ENCODE data around the gene PCDHGA10.
"Not testable (repeated sequence)": the region's sequence is repeated elsewhere in the genome, so short reads cannot be mapped to it uniquely, and the experiment has no call there.

PCDHGA10 gene

DNA sequence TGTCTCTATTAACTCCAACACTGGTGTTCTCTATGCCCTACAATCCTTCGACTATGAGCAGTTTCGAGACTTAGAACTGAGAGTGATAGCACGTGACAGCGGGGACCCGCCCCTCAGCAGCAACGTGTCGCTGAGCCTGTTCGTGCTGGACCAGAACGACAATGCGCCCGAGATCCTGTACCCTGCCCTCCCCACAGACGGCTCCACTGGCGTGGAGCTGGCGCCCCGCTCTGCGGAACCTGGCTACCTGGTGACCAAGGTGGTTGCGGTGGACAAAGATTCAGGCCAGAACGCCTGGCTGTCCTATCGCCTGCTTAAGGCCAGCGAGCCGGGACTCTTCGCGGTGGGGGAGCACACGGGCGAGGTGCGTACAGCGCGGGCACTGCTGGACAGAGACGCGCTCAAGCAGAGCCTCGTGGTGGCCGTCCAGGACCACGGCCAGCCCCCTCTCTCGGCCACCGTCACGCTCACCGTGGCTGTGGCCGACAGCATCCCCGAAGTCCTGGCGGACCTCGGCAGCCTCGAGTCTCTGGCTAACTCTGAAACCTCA is 10.0 kb downstream of the PCDHGA10 start:
- no peak for DNase-seq

- DNase-seq, result no peak
Observed at GRCh38 chr5:141427783-141428426, 15.1 kb downstream of the PCDHGA10 start.

DNA sequence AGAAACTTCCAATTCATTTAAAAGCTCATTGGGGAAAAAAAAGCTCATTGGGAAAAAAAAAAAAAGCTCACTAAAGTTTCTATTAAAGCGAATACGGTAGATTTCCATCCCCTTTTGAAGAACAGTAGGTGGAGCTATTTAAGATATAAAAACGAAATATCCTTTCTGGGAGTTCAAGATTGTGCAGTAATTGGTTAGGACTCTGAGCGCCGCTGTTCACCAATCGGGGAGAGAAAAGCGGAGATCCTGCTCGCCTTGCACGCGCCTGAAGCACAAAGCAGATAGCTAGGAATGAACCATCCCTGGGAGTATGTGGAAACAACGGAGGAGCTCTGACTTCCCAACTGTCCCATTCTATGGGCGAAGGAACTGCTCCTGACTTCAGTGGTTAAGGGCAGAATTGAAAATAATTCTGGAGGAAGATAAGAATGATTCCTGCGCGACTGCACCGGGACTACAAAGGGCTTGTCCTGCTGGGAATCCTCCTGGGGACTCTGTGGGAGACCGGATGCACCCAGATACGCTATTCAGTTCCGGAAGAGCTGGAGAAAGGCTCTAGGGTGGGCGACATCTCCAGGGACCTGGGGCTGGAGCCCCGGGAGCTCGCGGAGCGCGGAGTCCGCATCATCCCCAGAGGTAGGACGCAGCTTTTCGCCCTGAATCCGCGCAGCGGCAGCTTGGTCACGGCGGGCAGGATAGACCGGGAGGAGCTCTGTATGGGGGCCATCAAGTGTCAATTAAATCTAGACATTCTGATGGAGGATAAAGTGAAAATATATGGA is 17.7 kb downstream of the PCDHGA10 start, which contains the start of gene PCDHGA12:
Gene PCDHGA12 (plus strand): TSS at position 176 of the 782 bp plus-strand sequence. CDS start 253 bp downstream, at position 429.
- no peak for DNase-seq

DNA sequence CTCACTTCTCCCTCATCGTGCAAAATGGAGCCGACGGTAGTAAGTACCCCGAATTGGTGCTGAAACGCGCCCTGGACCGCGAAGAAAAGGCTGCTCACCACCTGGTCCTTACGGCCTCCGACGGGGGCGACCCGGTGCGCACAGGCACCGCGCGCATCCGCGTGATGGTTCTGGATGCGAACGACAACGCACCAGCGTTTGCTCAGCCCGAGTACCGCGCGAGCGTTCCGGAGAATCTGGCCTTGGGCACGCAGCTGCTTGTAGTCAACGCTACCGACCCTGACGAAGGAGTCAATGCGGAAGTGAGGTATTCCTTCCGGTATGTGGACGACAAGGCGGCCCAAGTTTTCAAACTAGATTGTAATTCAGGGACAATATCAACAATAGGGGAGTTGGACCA is 18.5 kb downstream of the PCDHGA10 start:
- DNase-seq, result no peak

DNA sequence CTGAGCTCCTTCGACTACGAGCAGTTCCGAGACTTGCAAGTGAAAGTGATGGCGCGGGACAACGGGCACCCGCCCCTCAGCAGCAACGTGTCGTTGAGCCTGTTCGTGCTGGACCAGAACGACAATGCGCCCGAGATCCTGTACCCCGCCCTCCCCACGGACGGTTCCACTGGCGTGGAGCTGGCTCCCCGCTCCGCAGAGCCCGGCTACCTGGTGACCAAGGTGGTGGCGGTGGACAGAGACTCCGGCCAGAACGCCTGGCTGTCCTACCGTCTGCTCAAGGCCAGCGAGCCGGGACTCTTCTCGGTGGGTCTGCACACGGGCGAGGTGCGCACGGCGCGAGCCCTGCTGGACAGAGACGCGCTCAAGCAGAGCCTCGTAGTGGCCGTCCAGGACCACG is 19.5 kb downstream of the PCDHGA10 start:
- not testable (repeated sequence) for DNase-seq

- not testable (repeated sequence) for DNase-seq
Observed at GRCh38 chr5:141432726-141433125, 19.9 kb downstream of the PCDHGA10 start.

DNA sequence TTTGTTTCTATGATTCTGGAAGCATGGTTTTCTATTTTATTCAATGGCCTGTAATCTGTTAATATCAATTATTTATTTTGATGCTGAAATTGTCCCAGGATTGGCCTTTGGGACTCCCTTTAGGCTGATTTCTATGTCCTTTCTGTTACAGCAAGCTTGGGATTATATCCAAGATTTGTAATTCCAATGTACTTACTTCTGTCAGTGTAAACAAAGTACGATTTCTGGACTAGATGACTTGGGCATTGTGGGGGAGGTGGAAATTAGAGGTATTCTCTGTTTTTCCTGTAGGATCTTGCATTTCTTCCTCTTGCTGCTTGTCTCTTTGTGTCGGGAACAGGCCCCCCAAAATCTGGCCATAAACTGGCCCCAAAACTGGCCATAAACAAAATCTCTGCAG is 21.2 kb downstream of the PCDHGA10 start:
- DNase-seq, result no peak

DNA sequence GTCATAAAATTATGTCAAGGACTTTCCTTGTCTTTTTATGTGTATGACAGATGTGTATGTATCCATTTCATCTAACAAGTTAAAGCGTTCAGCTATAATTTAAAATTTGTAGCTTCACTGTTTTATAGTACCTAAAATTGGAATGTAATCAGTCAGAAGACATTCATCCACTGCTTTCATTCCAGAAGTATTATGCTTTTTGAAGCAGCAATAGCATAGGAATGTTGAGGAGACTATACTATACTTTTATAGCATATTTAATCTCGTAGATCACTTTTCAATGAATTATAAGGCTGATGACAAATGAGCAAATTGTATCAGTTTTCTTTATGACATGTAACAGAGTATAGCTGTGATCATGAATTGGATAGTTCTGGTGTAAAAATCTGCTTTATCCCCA is 24.4 kb downstream of the PCDHGA10 start:
- DNase-seq, result no peak

- DNase-seq, result no peak
Observed at GRCh38 chr5:141439411-141440141, 26.8 kb downstream of the PCDHGA10 start.

GRCh38 chr5:141440341-141440740 is 27.6 kb downstream of the PCDHGA10 start:
- no peak for DNase-seq

GRCh38 chr5:141441571-141442170 is 28.9 kb downstream of the PCDHGA10 start:
- DNase-seq, result no peak

DNA sequence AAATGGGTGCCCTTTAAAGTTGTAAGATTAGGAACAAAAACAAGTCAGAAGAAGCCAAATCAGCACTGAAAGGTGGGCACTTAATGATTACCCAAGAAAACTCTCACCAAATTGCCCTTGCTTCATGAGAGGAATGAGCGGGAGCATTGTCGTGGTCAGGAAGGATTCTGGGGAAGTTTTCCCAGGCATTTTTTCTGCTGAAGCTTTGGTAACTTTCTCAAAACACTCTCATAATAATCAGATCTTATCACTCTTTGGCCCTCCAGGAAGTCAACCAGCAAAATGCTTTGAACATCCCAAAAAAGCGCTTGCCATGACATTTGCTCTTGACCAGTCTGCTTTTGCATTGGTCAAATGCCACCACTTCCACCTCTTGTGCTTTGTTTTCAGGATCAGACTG is 52.6 kb downstream of the PCDHGA10 start:
- DNase-seq, result no peak
